ENCODE measurements around the gene HLA-F. TPM values are rescaled to one million over a fixed set of nuclear protein-coding genes. Genes with fewer than 3 reads are reported as not detected.

The HLA-F gene
- total RNA-seq, 1 donor from 2014 or later: 32.3 TPM

DNA sequence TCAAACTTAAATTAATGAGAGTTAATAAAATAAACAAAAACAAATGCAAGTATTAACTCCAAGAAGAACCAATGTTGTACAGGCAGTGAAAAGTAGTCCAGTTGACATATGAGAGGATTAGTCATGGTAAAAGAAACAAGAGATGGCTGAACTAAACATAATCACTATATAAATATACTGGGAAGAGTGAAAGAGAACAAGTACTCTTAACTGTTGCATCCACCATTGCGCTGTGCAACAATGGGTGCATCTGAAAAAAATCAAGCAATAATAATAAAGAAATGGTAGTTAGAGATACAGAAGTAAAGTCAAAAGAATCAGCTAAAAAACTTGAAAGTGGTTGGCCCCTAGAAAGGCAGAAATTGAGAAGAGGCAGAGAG lies 16.6 kb downstream of the HLA-F start:
- ATAC-seq: no peak
- no peak for DNase-seq
- intact Hi-C loops (cut with micrococcal nuclease): no loop called here

DNA sequence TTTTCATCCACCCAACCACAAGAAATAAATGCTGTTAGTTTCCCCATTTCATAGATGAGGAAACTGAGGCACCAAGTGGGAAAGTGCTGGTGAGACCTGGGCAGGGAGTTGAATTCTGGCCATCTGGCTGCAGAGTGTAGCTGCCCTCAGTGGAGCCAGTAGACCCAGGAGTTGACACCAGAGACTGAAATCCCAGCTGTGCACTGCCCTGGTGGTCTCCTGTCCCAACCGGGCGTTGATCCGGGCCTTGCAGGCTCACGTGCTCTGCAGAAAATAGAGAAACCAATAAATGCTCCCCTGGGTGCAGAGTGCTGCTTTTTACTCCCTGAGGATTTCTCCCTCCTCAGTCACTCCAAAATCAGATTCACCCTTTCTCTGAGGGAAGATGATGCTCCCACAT lies 18.4 kb downstream of the HLA-F start:
- no peak for ATAC-seq
- DNase-seq: no peak
- intact Hi-C loops (cut with micrococcal nuclease): no loop called here

DNA sequence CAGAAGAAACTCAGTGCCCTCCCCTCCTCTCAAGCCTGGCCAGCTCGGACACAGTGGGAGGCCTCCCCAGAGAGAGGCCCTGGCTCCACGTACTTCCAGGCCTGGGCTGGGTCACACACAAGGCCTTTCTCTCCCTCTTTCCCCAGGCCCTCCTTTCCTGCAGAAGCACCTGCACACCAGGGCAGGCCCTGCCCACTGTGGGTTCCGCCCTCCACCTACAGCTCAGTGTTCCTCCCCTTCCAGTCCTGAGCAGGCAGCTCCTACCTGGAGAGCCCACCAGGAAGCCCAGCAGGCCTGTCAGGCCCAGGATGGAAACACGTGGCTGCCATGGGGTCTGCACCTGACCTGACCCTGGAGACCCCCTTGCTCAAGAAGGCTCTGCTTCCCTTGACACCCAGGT lies 18.9 kb downstream of the HLA-F start:
- no peak for ATAC-seq
- intact Hi-C loops (cut with micrococcal nuclease): no loop called here
- DNase-seq: no peak

DNA sequence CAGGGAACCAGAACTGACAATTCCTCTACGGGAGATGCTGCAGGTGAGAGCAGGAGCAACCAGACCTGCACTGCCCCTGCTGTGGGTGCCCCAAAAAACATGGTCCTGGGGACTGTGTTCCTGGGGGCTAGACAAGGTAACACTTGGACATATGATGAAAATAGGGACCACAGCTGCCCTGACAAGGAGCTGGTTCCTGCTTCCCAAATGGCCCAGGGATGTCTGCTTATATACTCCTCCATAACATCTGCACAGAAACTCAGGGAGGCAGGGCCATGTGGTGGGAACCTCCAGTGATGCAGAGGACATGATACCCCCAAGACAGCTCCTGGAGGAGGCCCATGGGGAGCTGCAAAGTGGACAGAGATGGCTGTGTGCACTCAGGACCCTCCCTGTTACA lies 19.8 kb downstream of the HLA-F start:
- intact Hi-C loops (cut with micrococcal nuclease): no loop called here
- DNase-seq (no peak), ATAC-seq (no peak)

DNA sequence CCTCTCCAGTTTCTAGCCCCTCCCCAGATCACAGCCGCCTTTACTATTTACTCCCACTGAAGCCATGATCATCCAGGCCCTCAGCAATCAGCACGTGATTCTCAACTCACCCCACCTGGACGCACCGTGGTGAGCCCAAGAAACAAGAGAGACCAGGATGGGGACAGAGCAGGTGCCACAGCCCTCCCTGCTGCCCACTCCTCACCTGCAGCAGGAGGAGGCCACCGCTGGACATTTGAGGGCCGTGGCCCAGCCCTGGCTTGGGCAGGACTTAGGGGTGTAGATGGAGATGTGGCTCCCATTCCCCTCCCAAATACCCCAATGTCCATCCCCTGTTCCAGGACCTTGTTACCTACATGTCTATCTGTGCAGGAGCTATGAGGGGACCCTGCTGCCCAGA lies 20.3 kb downstream of the HLA-F start:
- ATAC-seq (no peak), DNase-seq (no peak)
- intact Hi-C loops (cut with micrococcal nuclease): no loop called here

DNA sequence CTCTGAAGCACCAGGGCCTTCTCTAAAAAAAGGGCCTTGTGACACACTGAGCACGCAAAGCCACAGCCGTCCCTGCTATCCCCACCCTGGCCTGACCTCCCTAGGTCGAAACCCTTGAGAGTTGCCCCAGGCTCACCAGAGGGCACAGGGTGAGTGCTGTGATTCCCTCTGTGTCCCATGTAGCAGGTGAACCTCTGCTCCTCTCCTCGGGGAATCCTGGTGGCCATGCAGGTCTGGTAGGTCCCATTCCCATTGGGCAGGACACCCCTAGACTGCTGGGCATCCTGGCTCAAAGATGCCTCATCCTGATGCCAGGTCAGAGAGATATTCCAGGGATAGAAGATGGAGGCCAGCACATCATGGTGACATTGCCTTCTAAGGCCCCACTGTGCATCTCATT lies 20.9 kb downstream of the HLA-F start:
- no peak for ATAC-seq
- DNase-seq: no peak
- intact Hi-C loops (cut with micrococcal nuclease): no loop called here

DNA sequence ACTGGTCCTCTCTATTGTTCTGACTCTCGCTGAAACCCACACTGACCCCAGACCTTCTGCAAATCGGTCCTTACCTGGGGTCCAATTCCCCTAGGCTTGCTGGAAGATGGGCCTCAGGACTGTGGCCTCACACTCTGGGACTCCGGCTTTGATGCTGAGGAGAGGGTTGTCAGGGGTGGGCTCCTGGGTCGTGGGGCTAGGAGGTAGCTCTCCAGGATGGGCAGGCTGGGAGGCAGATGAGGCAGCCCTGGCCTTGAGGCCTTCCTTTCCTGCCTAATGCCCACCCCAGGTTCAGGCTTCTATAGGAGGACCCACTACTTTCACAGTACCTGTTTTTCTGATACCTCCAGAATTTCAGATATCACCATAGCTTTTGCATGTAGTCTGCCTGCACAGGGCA lies 21.4 kb downstream of the HLA-F start:
- no peak for DNase-seq
- no peak for ATAC-seq
- intact Hi-C loops (cut with micrococcal nuclease): no loop called here

DNA sequence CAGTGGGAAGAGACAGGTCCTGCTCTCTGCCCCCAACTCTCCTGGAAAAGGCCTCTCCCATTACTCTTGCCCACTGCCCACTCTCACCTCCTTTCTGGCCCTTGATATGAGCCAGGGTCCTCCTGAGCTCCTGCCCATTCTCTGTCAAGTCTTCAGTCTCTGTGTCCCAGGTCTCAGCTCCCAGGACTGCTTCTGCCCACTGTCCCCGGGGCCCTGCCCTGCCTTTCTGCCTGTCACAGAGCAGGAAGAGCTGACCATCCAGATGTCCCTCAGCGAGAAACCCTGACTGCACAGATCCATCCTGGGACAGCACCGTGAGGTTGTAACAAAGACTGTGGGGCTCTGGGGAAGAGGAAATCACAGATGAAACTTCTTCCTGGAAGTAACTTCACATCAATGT lies 22.2 kb downstream of the HLA-F start:
- DNase-seq (no peak), ATAC-seq (no peak)
- intact Hi-C loops (cut with micrococcal nuclease): no loop called here

DNA sequence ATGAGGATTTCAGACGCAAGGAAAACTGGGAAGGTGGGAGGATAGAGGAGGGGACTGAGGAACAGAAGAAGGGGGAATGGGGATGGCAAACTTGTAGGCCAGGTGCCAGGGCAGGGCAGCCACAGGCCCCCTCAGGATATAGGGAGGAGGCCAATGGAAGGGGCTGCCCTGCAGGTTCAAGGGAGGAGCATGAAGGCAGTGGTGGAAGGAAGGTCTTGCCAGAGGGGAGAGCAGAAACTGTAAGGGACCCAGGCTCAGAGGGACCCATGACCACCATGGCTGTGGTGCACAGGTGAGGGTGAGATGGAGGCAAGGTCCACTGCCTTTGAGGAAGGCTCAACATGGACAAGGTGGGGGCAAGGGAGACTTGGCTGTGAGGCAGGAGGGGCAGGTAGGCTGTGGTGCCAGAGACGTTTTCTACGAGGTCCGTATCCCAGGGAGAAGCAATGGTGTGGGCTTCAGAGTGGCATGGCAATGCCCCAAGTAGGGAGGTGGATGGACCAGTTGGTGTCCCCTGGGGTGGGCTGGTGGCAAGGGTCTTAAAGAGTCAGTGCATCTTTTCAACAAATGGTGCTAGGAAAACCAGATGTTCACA lies 22.7 kb downstream of the HLA-F start:
- ATAC-seq (no peak), DNase-seq (no peak)
- intact Hi-C loops (cut with micrococcal nuclease): no loop called here

DNA sequence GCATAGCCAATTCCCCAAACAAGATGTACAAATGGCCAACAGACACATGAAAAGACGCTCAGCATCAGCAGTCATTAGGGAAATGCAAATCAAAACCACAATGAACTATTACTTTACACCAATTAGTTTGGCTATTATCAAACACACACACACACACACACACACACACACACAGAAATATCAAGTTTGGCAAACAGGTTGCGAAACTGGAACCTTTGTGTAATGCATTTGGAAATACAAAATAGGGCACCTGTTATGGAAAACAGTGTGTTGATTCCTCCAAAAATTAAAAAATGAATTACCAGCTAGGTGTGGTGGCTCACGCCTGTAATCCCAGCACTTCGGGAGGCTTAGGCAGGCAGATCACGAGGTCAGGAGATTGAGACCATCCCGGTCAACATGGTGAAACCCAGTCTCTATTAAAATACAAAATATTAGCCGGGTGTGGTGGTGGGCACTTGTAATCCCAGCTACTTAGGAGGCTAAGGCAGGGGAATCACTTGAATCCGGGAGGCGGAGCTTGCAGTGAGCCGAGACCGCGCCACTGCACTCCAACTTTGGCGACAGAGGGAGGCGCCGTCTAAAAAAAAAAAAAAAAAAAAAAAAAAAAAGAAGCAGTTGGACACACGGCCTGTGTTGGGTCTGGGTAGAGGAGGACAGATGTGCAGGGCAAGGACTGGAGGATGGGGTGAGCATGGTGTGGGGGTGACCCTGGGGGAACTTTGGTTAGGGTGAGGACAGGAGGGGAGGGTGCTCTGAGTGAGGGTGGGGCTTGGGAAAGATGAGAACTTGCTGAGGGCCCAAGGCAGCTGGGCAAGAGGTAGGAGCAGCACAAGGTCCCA lies 23.8 kb downstream of the HLA-F start:
- DNase-seq (no peak), ATAC-seq (no peak)
- intact Hi-C loops (cut with micrococcal nuclease): no loop called here

DNA sequence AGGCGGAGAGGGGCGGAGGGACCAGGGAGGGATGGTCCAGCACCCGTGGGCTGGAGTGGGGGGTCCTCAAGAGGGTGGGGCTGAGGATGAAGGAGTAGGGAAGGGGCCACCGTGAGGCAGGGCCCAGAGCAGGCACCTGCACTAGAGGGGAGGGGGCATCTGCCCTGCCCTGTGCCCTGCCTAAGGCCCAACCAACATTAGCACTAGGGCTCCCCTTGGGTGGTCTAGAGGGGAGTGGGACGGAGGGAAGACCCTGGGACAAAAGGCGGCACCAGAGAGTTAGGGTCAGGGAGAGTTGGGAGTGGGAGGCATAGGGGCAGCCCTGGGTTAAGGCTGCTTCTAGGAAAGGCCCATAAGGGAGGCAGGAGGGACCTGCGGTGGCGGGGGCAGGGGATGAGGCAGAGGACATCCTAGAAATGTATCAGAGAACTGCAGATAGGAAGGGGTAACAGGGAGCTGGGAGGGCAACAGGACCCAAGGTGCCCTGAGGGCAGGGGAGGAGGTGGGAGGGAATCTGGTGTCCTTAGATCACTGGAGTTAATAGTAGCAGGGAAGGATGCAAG lies 24.5 kb downstream of the HLA-F start:
- no peak for ATAC-seq
- DNase-seq: no peak
- intact Hi-C loops (cut with micrococcal nuclease): no loop called here

DNA sequence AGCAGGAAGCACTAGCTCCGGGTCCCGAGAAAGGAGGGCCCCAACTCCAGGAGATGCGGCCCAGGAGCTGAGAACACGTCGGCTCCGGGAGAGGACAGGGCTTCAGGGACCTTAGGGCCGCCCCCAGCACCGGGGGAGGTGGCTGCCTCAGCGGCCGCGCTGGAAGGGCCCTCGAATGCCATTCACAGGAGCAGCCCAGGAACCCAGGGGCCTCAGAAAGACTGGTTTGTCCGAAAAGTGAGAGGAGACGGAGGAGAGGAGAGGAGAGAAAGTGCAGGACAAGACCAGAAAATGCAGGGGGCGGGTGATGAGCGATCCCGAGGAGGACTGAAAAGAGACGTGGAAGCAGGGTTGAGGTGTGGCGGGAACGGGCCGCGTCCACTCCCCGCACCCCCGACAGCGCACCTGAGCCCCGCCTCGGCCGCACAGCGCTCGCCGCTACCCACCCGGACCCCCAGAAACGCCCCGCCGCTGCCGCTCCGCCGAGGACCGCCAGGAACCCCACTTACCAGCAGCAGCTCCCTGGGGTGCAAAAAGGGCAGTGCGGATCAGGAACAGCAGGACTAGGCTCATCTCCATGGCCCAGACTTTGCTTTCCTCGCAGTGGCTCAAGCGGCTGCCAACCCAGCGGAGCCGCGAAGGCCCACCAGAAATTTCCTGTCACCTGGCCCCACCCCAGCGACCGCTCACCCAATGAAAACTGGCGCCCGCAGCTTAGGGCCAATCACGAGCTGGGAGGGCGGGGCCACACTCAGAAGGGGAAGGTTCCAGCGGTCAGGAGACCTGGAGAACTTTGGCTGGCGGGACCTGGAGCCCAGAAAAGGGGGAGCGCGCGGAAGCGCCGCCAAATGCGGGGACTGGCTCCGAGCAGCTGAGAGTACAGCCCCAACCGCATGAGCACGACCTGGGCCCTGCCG lies 25.4 kb downstream of the HLA-F start:
- ATAC-seq: peak; percentile 88
- intact Hi-C loops (cut with micrococcal nuclease): no loop called here

DNA sequence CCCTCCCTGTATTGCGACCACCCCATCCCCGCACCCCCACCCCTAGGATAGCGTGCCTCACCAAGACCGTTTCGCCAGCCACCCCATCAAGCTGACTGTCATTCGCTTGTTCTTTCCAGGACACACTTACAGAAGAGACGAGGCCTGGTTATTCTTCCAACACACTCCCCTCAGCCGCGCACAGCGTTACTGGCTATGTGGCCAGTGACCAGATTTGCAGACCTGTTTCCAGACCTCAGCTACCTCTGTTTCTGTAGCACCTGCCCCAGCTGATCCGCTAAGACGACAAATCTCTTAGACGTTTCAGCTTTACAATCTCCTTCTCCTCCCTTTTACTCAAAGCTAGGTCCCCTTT lies 26.1 kb downstream of the HLA-F start:
- ATAC-seq: peak; percentile 22
- DNase-seq: no peak
- intact Hi-C loops (cut with micrococcal nuclease): no loop called here

More for the DNA sequence above, 25.4 kb downstream of the HLA-F start:
- peak; percentile 96 for DNase-seq

DNA sequence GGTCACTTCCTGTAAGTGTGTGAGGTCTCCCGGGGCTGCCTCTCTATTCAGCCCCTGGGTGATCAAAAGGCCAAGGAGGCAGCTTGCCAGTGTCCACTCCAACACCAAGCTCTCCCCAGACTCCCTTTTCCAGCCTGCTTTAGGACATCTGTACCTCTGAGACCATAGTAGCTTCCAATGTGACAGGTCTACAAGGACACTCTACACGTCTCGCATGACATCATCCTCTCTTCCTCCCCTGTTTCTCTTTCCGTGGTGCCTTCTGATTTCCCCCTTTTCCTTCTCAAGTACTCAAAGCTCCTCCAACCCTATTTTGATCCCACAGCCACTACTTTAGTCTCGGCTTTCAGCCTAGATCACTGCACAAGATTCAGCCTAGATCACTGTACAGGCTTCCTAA lies 26.4 kb downstream of the HLA-F start:
- intact Hi-C loops (cut with micrococcal nuclease): no loop called here
- no peak for ATAC-seq
- DNase-seq: no peak

DNA sequence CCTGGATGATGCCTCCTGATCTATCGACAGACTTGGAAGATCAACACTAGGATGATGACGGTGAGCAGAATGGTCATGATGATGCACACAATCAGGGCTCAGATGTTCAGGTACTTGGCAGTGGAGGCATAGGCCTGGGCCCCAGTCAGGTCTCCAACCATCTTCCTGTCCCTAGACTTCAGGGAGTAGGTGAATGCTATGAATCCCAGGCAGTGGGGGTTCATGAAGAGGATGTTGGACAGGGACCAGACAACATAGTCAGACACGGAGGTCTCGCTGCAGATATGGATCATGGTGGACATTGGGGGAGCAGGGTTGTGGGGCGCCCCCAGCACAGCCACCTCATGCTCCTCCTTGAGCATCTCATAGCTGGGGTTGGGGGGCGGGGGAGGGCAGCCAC lies 27.5 kb downstream of the HLA-F start:
- intact Hi-C loops (cut with micrococcal nuclease): no loop called here
- no peak for ATAC-seq
- no peak for DNase-seq

DNA sequence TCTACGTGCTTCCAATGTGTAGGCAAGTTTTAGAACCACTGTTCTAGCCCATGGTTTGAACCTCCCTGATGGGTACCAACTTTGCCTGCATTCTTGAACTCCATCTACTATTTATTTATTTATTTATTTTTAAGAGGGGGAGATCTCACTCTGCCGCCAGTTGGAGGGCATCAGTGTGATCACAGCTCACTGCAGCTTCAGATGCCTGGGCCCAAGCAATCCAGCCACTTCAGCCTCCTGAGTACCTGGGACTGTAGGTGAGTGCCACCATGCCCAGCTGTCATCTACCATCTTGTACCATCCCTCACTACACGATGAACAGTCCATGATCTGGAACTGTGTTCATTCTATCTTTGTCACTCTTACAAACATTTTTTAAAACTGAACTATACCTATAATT lies 28.2 kb downstream of the HLA-F start:
- ATAC-seq (no peak), DNase-seq (no peak)
- intact Hi-C loops (cut with micrococcal nuclease): no loop called here

DNA sequence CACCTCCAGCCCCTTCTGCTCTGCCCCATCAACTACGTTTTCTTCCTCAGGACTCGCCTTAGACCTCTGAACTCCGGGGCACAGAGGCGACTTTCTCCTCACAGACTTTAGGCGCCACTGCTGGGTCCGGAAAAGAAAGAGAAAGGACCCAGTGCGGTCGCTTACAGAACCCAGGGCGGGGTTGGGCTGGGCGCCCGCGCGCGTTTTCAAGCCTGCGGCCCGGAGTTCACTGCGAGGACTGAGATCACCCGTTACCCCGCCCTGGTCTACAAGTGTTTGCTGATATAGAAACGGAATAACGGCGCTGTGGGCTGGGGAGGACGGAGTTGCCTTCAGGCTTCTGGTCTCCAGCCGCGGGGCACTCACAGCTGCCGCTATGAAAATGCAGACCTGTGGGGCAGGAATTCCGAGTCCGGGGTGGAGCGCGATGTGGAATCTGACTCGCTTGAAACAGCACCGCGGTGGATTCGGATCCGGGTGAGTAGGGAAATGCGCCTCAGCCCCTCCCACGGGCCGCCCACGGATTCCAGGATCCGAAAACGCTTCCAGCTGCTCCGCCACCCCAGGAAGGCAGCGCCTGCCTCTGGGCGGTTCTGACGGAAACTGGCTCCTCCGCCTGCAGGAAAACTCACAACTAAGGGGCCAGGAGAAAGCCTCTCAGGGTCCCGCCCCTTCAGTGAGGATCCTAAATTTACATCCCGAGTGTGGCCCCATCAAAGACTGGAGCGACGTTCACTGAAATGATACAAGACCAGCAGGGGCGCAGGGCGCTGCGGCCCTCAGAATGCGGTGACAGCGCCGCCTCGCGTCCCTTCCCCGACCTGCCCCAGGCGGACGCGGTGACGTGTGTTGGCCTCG lies 29.4 kb downstream of the HLA-F start:
- intact Hi-C loops (cut with micrococcal nuclease): no loop called here
- peak; percentile 82 for ATAC-seq
- peak; percentile 95 for DNase-seq

DNA sequence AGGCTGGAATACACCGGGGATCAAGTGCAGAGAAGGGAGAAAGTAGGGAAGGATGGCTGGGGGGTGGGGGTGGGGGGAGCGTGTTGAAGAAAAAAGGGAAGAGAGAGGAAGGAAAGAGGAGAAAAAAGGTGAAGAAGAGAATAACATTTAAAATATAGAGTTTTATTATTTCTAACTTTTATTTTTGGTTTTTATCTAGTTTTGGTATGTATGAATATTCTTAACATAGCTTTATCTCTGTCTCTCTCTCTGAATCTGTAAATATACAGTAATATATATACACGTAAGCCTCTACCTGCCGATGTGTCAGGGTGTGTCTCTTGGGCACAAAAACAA lies 30.0 kb downstream of the HLA-F start:
- ATAC-seq (no peak), DNase-seq (no peak)
- intact Hi-C loops (cut with micrococcal nuclease): no loop called here

DNA sequence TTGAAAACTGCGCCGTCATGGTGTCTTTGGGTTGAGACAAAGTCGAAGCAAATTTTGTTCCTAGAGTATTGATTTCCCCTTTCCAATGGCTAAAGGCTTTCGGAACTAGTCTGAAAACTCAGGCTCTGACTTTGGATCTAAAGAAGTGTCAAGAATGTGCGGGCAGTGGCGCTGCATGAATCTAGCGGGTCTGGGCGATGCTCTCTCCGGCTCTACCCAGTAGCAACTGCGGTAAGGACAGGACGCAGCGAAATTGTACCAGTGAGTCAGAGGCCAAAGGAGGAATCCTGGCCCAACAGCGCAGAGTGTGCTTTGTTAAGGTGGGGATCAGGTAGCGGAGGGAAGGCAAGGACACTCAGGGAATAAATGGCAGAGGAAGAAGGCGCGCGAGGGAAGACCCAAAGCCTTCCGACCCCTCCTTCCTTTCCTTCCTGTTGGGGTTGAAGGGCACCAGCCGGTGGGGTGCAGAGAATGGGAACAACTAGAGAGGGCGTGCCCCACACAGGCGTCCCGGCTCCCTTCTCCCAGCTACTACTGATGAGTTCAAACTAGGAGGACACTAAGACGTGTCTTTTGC lies 32.1 kb downstream of the HLA-F start:
- intact Hi-C loops (cut with micrococcal nuclease): no loop called here
- no peak for ATAC-seq
- no peak for DNase-seq
